VCaP (cell line): ENCODE results near the gene TMEM39A.

Experiments used
- H3K27ac ChIP-seq: fragments of 450-650 bp; 2 replicates; pipeline ENCODE4 v1.5.1; 2017
- CTCF ChIP-seq: fragments of 450-650 bp; conservative IDR thresholded peaks from 2 replicates; pipeline ENCODE4 v1.5.1; 2017; ENCODE audit warnings: mild to moderate bottlenecking, moderate library complexity

TMEM39A gene

GRCh38 chr3:119485563-119485962, 22.1 kb upstream of the TMEM39A start:
- TF ChIP-seq CTCF: no peak
- no peak overlapping the region for H3K27ac ChIP-seq

GRCh38 chr3:119483101-119483500, 19.7 kb upstream of the TMEM39A start:
- TF ChIP-seq CTCF: no peak
- no peak overlapping the region for H3K27ac ChIP-seq

GRCh38 chr3:119481079-119481478, 17.7 kb upstream of the TMEM39A start:
- H3K27ac ChIP-seq: no peak overlapping the region
- no peak for TF ChIP-seq CTCF

GRCh38 chr3:119470866-119471265, 7.5 kb upstream of the TMEM39A start:
- H3K27ac ChIP-seq: no peak overlapping the region
- no peak for TF ChIP-seq CTCF

GRCh38 chr3:119469418-119470189, 6.2 kb upstream of the TMEM39A start:
- H3K27ac ChIP-seq: peak overlapping the region; percentile 82
- TF ChIP-seq CTCF: no peak; the same call in 1 of the 2 replicates

GRCh38 chr3:119468041-119468440, 4.6 kb upstream of the TMEM39A start:
- H3K27ac ChIP-seq: peak overlapping the region; percentile 82
- TF ChIP-seq CTCF: no peak

GRCh38 chr3:119457246-119457645, 6.2 kb downstream of the TMEM39A start:
- no peak overlapping the region for H3K27ac ChIP-seq
- no peak for TF ChIP-seq CTCF
